GM23248 (cell line): Measurements from ENCODE around the gene ADARB1. TPM values are rescaled to one million over a fixed set of nuclear protein-coding genes. Genes with fewer than 3 reads are reported as not detected.
A peak's percentile ranks its signal among the peaks of the same experiment; 100 is the strongest.

Source experiments
- DNase-seq: peaks from one replicate; pipeline ENCODE4 v3.0.0-alpha.2; 2015
- H2AFZ ChIP-seq: fragments of 200-600 bp; sonication (generic); 2 replicates; pipeline ENCODE4 v1.6.1; 2016; ENCODE audit warnings: antibody characterized with exemption
- H3F3A ChIP-seq: fragments of 200-600 bp; sonication (generic); 2 replicates; pipeline ENCODE4 v1.6.1; 2016; ENCODE audit warnings: mild to moderate bottlenecking, antibody characterized with exemption, mixed run types; ENCODE audit not compliant: insufficient read depth
- H3K27ac ChIP-seq: fragments of 200-600 bp; sonication (generic); 2 replicates; pipeline ENCODE4 v1.5.1; 2016; ENCODE audit warnings: mild to moderate bottlenecking
- H3K27me3 ChIP-seq: fragments of 200-600 bp; sonication (generic); replicated peaks from 2 replicates; pipeline ENCODE4 v1.6.1; 2016; ENCODE audit warnings: mild to moderate bottlenecking; ENCODE audit not compliant: insufficient read depth
- H3K36me3 ChIP-seq: fragments of 200-600 bp; sonication (generic); 2 replicates; pipeline ENCODE4 v1.6.1; 2016; ENCODE audit warnings: low read depth, mild to moderate bottlenecking
- H3K4me1 ChIP-seq: fragments of 200-600 bp; sonication (generic); 2 replicates; pipeline ENCODE4 v1.6.1; 2016; ENCODE audit warnings: mild to moderate bottlenecking; ENCODE audit not compliant: insufficient read depth
- H3K4me2 ChIP-seq: fragments of 200-600 bp; sonication (generic); one replicate; pipeline ENCODE4 v1.6.1; 2016; ENCODE audit warnings: mild to moderate bottlenecking; ENCODE audit not compliant: unreplicated experiment
- H3K4me3 ChIP-seq: fragments of 200-600 bp; sonication (generic); 2 replicates; pipeline ENCODE4 v1.5.1; 2016; ENCODE audit warnings: mild to moderate bottlenecking
- H3K79me2 ChIP-seq: fragments of 200-600 bp; sonication (generic); 2 replicates; pipeline ENCODE4 v1.6.1; 2016; ENCODE audit warnings: mild to moderate bottlenecking; ENCODE audit not compliant: insufficient read depth
- H3K9ac ChIP-seq: fragments of 200-600 bp; sonication (generic); 2 replicates; pipeline ENCODE4 v1.6.1; 2016; ENCODE audit warnings: mild to moderate bottlenecking
- H3K9me2 ChIP-seq: fragments of 200-600 bp; sonication (generic); 2 replicates; pipeline ENCODE4 v1.6.1; 2016; ENCODE audit warnings: mixed run types, mild to moderate bottlenecking, moderate library complexity; ENCODE audit not compliant: insufficient read depth
- H3K9me3 ChIP-seq: fragments of 200-600 bp; sonication (generic); one replicate; pipeline ENCODE4 v1.6.1; 2017; ENCODE audit warnings: low read depth
- H4K20me1 ChIP-seq: fragments of 200-600 bp; sonication (generic); 2 replicates; pipeline ENCODE4 v1.6.0; 2016; ENCODE audit not compliant: insufficient read depth
- EZH2 ChIP-seq: fragments of 200-600 bp; sonication (generic); IDR thresholded peaks from 2 replicates; pipeline ENCODE4 v1.6.1; 2018; ENCODE audit warnings: antibody characterized with exemption, mild to moderate bottlenecking; ENCODE audit not compliant: insufficient read depth, poor library complexity, severe bottlenecking
- EZH2phosphoT487 ChIP-seq: fragments of 200-600 bp; sonication (generic); IDR thresholded peaks from 2 replicates; pipeline ENCODE4 v1.6.1; 2018; ENCODE audit warnings: antibody characterized with exemption, moderate library complexity, mild to moderate bottlenecking, low read depth; ENCODE audit not compliant: insufficient read depth
- whole genome bisulfite sequencing, 2 experiments: methylation state at CpG; one replicate each; pipeline ENCODE4 v1.1.6; 2015 to 2017; ENCODE audit warnings: low lambda C conversion rate in 2 of 2, low coverage in 1 of 2; ENCODE audit errors: missing lambda C conversion rate in 2 of 2; 5-methylcytosine and 5-hydroxymethylcytosine counted together
- in situ Hi-C: fragments of 300-500 bp; cut with MboI; formaldehyde crosslinking; loops from 2 replicates; pipeline ENCODE4 v1.15.0; 2020
- polyA plus RNA-seq: library from polyadenylated mRNA; unstranded; fragments of >200 nt; fragmentation: Nextera tagmentation; extraction: Ambion mirVana; gene quantifications from 2 replicates; pipeline ENCODE4 v1.2.1, GENCODE V29; 2016
- total RNA-seq: library from RNA; depleted of rRNA; stranded (reverse); fragments of >200 nt; shearing (Covaris generic); gene quantifications from 2 replicates; pipeline ENCODE4 v1.2.3, GENCODE V29; 2014

ADARB1 gene
- total and polyA plus RNA-seq, 2 experiments from 2014 or later = 16.3 to 17.4 TPM

GRCh38 chr21:45049714-45050344, 24.6 kb upstream of the ADARB1 start:
- WGBS, 2 experiments = 57 to 59% methylated on average over 12 of the region's 12 CpGs
- no peaks in the 10 kb centered on the region for H3K36me3 ChIP-seq
- in situ Hi-C loops = no loop called here
- TF ChIP-seq EZH2 (no peak), EZH2phosphoT487 (no peak)
- H3K9me2 ChIP-seq = no peaks in the 10 kb centered on the region
- H3K4me3 ChIP-seq = no peak overlapping the region
- H3K9ac ChIP-seq = peak overlapping the region; percentile 81
- peak overlapping the region; percentile 68 for H3K4me2 ChIP-seq
- peak overlapping the region; percentile 96 for H3K27ac ChIP-seq
- DNase-seq = peak; percentile 45
- H3K9me3 ChIP-seq = no peaks in the 10 kb centered on the region
- no peaks in the 10 kb centered on the region for H3K79me2 ChIP-seq
- H2AFZ ChIP-seq = peak overlapping the region; percentile 71
- H3K27me3 ChIP-seq = no peaks in the 10 kb centered on the region
- H3K4me1 ChIP-seq = peaks cover 28% of the 10 kb centered on the region
- H3F3A ChIP-seq = peaks cover 20% of the 10 kb centered on the region
- H4K20me1 ChIP-seq = no peaks in the 10 kb centered on the region

- 10 to 15% methylated on average over 14 of the region's 14 CpGs for WGBS, 2 experiments
- H3K4me2 ChIP-seq = peak overlapping the region; percentile 68
- no peaks in the 10 kb centered on the region for H3K9me2 ChIP-seq
- H2AFZ ChIP-seq = peak overlapping the region; percentile 71
- H3K79me2 ChIP-seq = no peaks in the 10 kb centered on the region
- no peaks in the 10 kb centered on the region for H3K36me3 ChIP-seq
- H3K27ac ChIP-seq = peak overlapping the region; percentile 96
- in situ Hi-C loops = no loop called here
- H3K27me3 ChIP-seq = no peaks in the 10 kb centered on the region
- no peak for DNase-seq
- peak overlapping the region; percentile 21 for H3K4me3 ChIP-seq
- H3K4me1 ChIP-seq = peaks cover 28% of the 10 kb centered on the region
- TF ChIP-seq EZH2phosphoT487 (no peak), EZH2 (no peak)
- no peaks in the 10 kb centered on the region for H4K20me1 ChIP-seq
- no peaks in the 10 kb centered on the region for H3K9me3 ChIP-seq
- peak overlapping the region; percentile 81 for H3K9ac ChIP-seq
- H3F3A ChIP-seq = peaks cover 20% of the 10 kb centered on the region
Measured at GRCh38 chr21:45050345-45050796, 24.0 kb upstream of the ADARB1 start.

GRCh38 chr21:45050797-45051489, 23.4 kb upstream of the ADARB1 start:
- H3K4me3 ChIP-seq = peak overlapping the region; percentile 21
- in situ Hi-C loops = no loop called here

GRCh38 chr21:45051580-45052434, 22.6 kb upstream of the ADARB1 start:
- no peaks in the 10 kb centered on the region for H3K9me2 ChIP-seq
- no peak for TF ChIP-seq EZH2
- no peak for TF ChIP-seq EZH2phosphoT487
- peaks cover 39% of the 10 kb centered on the region for H3K4me1 ChIP-seq
- no peak for DNase-seq
- in situ Hi-C loops = no loop called here
- no peaks in the 10 kb centered on the region for H3K36me3 ChIP-seq
- peak overlapping the region; percentile 21 for H3K4me3 ChIP-seq
- H3K79me2 ChIP-seq = no peaks in the 10 kb centered on the region
- no peaks in the 10 kb centered on the region for H3K27me3 ChIP-seq
- 89 to 91% methylated on average over 24 of the region's 24 CpGs for WGBS, 2 experiments
- H3K4me2 ChIP-seq = peak overlapping the region; percentile 68
- H3K27ac ChIP-seq = peak overlapping the region; percentile 96
- peak overlapping the region; percentile 81 for H3K9ac ChIP-seq
- H4K20me1 ChIP-seq = no peaks in the 10 kb centered on the region
- H3K9me3 ChIP-seq = no peaks in the 10 kb centered on the region
- H3F3A ChIP-seq = peaks cover 29% of the 10 kb centered on the region
- peak overlapping the region; percentile 71; the same call in 1 of the 2 replicates for H2AFZ ChIP-seq

More at GRCh38 chr21:45050797-45051489, 23.4 kb upstream of the ADARB1 start:
- H3F3A ChIP-seq = peaks cover 22% of the 10 kb centered on the region
- WGBS, 2 experiments = 5 to 6% methylated on average over 19 of the region's 19 CpGs
- H3K9me3 ChIP-seq = no peaks in the 10 kb centered on the region
- TF ChIP-seq EZH2phosphoT487 (no peak), EZH2 (no peak)
- no peaks in the 10 kb centered on the region for H3K9me2 ChIP-seq
- no peaks in the 10 kb centered on the region for H4K20me1 ChIP-seq
- H3K4me1 ChIP-seq = peaks cover 31% of the 10 kb centered on the region
- H3K36me3 ChIP-seq = no peaks in the 10 kb centered on the region
- H3K4me2 ChIP-seq = peak overlapping the region; percentile 68
- peak overlapping the region; percentile 71 for H2AFZ ChIP-seq
- no peaks in the 10 kb centered on the region for H3K79me2 ChIP-seq
- H3K27me3 ChIP-seq = no peaks in the 10 kb centered on the region
- peak; percentile 97 for DNase-seq
- H3K27ac ChIP-seq = peak overlapping the region; percentile 96
- peak overlapping the region; percentile 81 for H3K9ac ChIP-seq
